ENCODE measurements around the gene DDA1.

DNA sequence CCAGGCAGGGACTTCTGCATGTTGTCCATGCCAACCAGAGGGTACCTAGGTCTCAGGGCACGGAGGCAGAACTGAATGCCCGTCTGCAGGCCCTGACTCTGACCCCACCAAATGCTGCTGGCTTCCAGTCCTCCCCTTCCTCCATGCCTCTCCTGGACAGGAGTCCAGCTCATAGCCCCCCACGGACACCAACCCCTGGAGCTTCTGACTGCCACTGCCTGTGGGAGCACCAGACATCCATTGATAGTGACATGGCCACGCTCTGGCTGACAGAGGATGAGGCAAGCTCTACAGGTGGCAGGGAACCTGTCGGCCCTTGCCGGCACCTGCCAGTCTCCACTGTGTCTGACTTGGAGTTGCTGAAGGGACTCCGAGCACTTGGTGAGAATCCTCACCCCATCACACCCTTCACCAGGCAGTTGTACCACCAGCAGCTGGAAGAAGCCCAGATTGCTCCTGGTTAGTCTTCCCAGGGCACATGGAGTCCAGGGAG, 25.8 kb upstream of the DDA1 start:
- TF ChIP-seq, protein P1, sequence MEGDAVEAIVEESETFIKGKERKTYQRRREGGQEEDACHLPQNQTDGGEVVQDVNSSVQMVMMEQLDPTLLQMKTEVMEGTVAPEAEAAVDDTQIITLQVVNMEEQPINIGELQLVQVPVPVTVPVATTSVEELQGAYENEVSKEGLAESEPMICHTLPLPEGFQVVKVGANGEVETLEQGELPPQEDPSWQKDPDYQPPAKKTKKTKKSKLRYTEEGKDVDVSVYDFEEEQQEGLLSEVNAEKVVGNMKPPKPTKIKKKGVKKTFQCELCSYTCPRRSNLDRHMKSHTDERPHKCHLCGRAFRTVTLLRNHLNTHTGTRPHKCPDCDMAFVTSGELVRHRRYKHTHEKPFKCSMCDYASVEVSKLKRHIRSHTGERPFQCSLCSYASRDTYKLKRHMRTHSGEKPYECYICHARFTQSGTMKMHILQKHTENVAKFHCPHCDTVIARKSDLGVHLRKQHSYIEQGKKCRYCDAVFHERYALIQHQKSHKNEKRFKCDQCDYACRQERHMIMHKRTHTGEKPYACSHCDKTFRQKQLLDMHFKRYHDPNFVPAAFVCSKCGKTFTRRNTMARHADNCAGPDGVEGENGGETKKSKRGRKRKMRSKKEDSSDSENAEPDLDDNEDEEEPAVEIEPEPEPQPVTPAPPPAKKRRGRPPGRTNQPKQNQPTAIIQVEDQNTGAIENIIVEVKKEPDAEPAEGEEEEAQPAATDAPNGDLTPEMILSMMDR (IDR thresholded peaks at IDR 0.05) = no peak
- TF ChIP-seq POLR2AphosphoS5 (IDR thresholded peaks at IDR 0.05) = no peak
- TF ChIP-seq POLR2A (IDR thresholded peaks at IDR 0.05) = no peak
